ENCODE results near the gene AUTS2. TPM values are rescaled to one million over a fixed set of nuclear protein-coding genes. Genes with fewer than 3 reads are reported as not detected.
A peak's percentile ranks its signal among the peaks of the same experiment; 100 is the strongest.

The AUTS2 gene
- total and polyA plus RNA-seq, 10 of the 15 experiments (the other 5 are each of a cell fraction or from before 2014, with no cell fraction given) = 6.4 to 55.6 (median 21.6) TPM

GRCh38 chr7:69825113-69825972 is 227.1 kb downstream of the AUTS2 start (continued):
- TF ChIP-seq POLR2AphosphoS5 (IDR thresholded peaks at IDR 0.05; ENCODE audit: low read length) (peak; percentile 58), CEBPZ (IDR thresholded peaks at IDR 0.05; ENCODE audit: low read depth, low read length) (no peak), PAX5 (IDR thresholded peaks at IDR 0.05; ENCODE audit: borderline replicate concordance, low read depth, low read length) (no peak), CREB1 (IDR thresholded peaks at IDR 0.05; ENCODE audit: low read depth) (no peak), IKZF1 (conservative IDR thresholded peaks at IDR 0.05) (peak; percentile 5; the same call in 1 of the 2 replicates)

- no peaks in the 10 kb centered on the region for H3K27me3 ChIP-seq (replicated peaks in 1 of 2; ENCODE audit: control insufficient read depth in 2 of 2, insufficient read depth in 2 of 2, low read length in 1 of 2)
- peak overlapping the region; percentile 68; the same call in 1 of the 2 replicates for H3K4me3 ChIP-seq
- CTCF ChIA-PET = interaction anchor here (0.6 to 4.8 kb wide), 14 partner anchors 11 to 412 kb away, joined by 3 to 18 read pairs (median 4); no protein-coding TSS in a partner anchor
- ATAC-seq = peak; percentile 3; the same call in 2 of the 3 replicates
- H3K36me3 ChIP-seq (ENCODE audit: control insufficient read depth in 2 of 2, insufficient read depth in 2 of 2, low read length in 1 of 2) = no peaks in the 10 kb centered on the region
- intact Hi-C loops (cut with micrococcal nuclease; ENCODE audit: unreplicated experiment) (loop anchor here (2.0 to 10.0 kb wide), 5 partner anchors 15 to 869 kb away; no protein-coding TSS in a partner anchor), in situ Hi-C loops (cut with MboI) (no loop called here)
- H2AFZ ChIP-seq (ENCODE audit: control insufficient read depth, low read depth, low read length) = no peak overlapping the region
- RAD21 ChIA-PET (ENCODE audit: unreplicated experiment) = interaction anchor here (0.6 to 7.9 kb wide), 16 partner anchors 12 to 163 kb away, joined by 3 to 141 read pairs (median 4); no protein-coding TSS in a partner anchor
- 62% methylated on average over 3 of the region's 3 CpGs for WGBS (ENCODE audit: insufficient coverage, insufficient replicate concordance, low lambda C conversion rate, missing lambda C conversion rate)
- H3K4me2 ChIP-seq (ENCODE audit: control insufficient read depth, insufficient read depth) = peak overlapping the region; percentile 75
- H3K9me3 ChIP-seq (replicated peaks; ENCODE audit: control insufficient read depth, insufficient read depth, low read length) = no peaks in the 10 kb centered on the region; the same call in 1 of the 3 replicates
- POLR2A ChIA-PET = interaction anchor here (0.7 to 2.4 kb wide), 9 partner anchors 13 to 57 kb away, joined by 3 to 8 read pairs (median 4); no protein-coding TSS in a partner anchor
- BruUV-seq (replicated peaks) = no TSS peak
- no peak for DNase-seq (ENCODE audit: low read depth, low spot score)
- SMC1A ChIA-PET (ENCODE audit: uncharacterized antibody, unreplicated experiment) = interaction anchor here (0.7 to 11.0 kb wide), 23 partner anchors 16 to 872 kb away, joined by 3 to 202 read pairs (median 6); no protein-coding TSS in a partner anchor
- peak overlapping the region; percentile 42; the same call in 1 of the 2 replicates for H3K27ac ChIP-seq (ENCODE audit: control insufficient read depth, insufficient read depth)
- peaks cover 19% of the 10 kb centered on the region for H3K79me2 ChIP-seq (ENCODE audit: control insufficient read depth, insufficient read depth, low read length)
- FAIRE-seq = no peak
- peak overlapping the region; percentile 23; the same call in 1 of the 2 replicates for H3K9ac ChIP-seq (ENCODE audit: control insufficient read depth, insufficient read depth, low read length)
- peaks cover 38% of the 10 kb centered on the region for H3K4me1 ChIP-seq (ENCODE audit: control insufficient read depth, insufficient read depth, low read length)
- H4K20me1 ChIP-seq (ENCODE audit: control insufficient read depth, insufficient read depth) = no peaks in the 10 kb centered on the region
- TF ChIP-seq RELB (IDR thresholded peaks at IDR 0.05; ENCODE audit: low read depth) = no peak
- no peak for TF ChIP-seq BACH1 (IDR thresholded peaks at IDR 0.05; ENCODE audit: borderline replicate concordance)
- TF ChIP-seq STAT1 (conservative IDR thresholded peaks at IDR 0.05) = no peak
- no peak for TF ChIP-seq PAX8 (IDR thresholded peaks at IDR 0.05)
- no peak for TF ChIP-seq ZNF274 (IDR thresholded peaks at IDR 0.05; ENCODE audit: insufficient read depth, insufficient read length)
- no peak for TF ChIP-seq PKNOX1 (IDR thresholded peaks at IDR 0.05)
Observed at GRCh38 chr7:69826283-69826682, 228.0 kb downstream of the AUTS2 start.

All from GM12878 (cell line).